ENCODE data around the gene GPC6.
A peak's percentile ranks its signal among the peaks of the same experiment; 100 is the strongest.
"Not testable (repeated sequence)": the region's sequence is repeated elsewhere in the genome, so short reads cannot be mapped to it uniquely, and the experiment has no call there.

The GPC6 gene

GRCh38 chr13:94196413-94196812 lies 969.8 kb downstream of the GPC6 start:
- no peak for DNase-seq

DNA sequence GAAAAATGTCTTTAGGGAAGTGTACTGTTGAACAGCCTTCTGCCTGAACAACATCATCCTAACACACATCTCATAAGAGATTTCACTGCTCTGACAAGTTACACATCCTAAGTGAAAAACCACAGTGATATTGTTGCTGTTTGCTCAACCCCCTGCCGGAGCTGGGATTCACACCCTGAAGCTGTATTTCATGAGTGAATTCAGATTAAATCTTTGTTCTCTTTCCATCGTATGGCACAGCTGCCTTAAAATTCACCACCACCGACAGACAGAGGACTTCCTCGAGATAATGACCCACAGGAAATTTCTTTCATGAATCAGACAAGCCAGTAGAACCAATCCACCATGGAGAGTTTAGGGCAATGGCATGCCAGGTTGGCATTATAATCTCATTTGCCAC lies 972.1 kb downstream of the GPC6 start:
- DNase-seq: no peak

GRCh38 chr13:94199135-94199534 lies 972.5 kb downstream of the GPC6 start:
- no peak for DNase-seq

DNA sequence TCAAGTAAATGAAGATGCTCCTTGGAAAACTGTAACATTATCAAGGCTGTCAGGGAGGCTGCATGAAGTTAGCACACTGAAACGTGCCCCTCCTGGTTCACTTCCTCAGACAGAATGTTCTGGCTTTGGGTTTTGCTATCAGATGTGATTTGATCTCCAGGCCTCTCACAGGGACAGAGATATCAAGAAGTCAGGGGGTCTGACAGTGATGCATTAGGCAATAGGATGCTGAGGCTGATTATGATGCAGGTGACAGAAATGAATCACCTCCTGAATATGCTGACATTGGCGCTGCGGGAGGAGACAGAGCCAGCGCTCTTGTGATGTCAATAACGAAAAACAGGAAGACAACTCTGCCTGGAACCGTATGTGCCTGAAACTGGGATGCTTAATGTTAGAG lies 974.4 kb downstream of the GPC6 start:
- DNase-seq: no peak

GRCh38 chr13:94204163-94204562 lies 977.6 kb downstream of the GPC6 start:
- no peak for DNase-seq

DNA sequence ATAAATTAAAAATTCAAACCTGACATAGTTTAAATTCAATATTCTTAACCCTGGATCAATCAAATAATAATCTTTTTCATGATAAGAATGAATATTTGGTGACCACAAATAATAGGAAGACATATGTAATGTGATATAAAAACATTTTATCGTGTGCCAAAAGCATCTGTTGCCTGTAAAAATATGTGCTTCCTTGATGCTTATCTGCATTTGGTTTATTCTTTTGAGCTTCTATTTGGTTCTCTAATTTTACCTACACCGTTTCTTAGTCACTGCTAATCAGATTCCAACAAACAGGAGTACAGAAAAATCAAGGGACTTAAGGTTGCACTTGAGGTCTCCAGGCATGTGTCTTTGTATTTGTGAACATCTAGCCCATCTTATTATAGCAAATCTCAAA lies 978.3 kb downstream of the GPC6 start:
- no peak for DNase-seq

GRCh38 chr13:94205896-94206295 lies 979.3 kb downstream of the GPC6 start:
- no peak for DNase-seq

DNA sequence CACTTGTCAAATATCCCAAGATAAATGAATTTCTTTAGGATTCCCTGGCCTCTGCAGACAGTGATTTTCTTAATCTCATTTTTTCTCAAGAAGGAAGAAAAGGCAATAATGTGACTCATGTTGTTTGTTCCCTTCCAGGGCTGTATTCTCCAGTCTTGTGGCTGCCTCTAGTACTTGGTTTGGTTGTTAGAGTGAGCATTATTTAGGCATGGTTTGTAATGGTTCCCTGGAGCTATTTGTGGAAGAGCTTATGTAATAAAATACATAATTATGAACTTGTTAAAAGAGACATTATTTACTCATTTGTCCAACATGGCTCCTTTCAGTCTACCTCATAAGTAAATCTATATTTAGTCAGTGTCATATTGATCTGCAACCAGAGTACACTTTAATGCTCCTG lies 982.5 kb downstream of the GPC6 start:
- no peak for DNase-seq

GRCh38 chr13:94209913-94210312 lies 983.3 kb downstream of the GPC6 start:
- DNase-seq: not testable (repeated sequence)

DNA sequence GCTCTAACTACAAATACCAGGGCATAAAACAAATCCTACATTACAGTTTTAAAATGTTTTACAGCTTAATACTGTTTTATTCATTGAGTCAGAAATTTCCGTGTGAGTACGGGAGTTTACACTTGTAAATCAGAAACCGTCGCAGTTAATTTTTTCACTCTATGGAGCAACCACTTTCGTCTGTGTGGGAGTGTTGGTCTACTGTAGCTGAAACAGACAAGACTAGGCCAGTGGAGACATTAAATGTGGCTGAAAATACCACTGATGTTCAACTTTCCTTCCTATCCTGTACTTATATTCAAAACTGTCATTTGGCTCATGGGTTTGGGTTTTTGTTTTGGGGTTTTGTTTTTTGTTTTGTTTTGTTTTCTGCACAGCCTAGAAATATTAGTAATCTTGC lies 984.2 kb downstream of the GPC6 start:
- DNase-seq: no peak

DNA sequence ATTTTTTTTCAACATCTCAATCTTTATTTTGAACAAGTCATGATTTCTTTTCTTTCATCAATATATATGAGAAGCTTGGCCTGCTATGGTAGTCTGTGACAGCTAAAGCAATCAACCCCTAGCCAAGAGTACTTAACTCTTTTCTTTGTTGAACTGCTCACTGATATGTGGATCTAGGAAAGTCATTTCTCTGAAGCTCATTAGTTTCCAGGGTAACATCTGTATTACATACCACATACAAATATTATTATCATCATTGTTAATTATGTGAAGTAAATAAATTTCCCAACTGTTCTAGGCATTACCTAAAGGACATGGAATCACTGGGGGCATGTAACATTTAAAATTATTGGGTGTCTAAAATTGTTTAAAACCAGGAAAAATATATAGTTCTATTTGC lies 985.6 kb downstream of the GPC6 start:
- no peak for DNase-seq

DNA sequence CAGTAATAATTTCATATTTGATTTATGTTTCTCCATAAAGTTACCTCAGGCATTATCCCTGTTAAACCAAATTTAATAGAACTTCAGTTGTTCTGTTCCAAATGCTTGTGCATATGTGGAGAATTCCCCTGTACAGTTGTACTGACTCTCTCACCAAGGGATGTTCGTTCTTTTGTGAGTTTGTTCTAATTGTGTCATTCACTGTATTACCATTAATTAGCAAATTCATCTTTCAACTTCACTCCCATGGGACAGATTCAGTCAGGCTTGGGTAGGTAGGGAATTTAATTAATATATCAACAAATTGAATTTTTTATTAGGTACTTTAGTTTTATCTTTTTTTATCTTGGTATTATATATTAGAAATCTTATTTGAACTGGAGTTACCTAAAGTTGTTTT lies 987.5 kb downstream of the GPC6 start:
- DNase-seq: no peak

DNA sequence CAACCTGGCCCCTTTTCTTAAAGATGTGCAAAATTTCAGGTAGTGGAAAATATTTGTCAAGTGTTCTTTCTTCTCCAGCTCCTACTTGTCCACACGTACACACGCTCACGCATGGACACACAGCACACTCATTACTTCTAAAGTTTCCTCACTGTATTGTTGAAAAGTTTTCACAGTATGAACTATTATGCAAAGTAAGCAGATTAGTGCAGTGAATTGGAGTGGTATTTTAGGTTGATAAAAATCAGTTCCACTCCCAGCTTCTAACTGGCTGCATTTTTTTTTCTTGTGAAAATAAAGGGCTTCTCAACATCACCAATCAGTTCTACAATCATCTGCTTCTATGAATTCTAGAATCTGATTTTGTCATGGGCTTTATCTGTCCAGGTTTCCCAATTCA lies 988.4 kb downstream of the GPC6 start:
- DNase-seq: no peak

GRCh38 chr13:94216476-94216875 lies 989.9 kb downstream of the GPC6 start:
- DNase-seq: no peak

- no peak for DNase-seq
Measured at GRCh38 chr13:94217370-94217769, 990.8 kb downstream of the GPC6 start.

- no peak for DNase-seq
Measured at GRCh38 chr13:94218537-94218936, 991.9 kb downstream of the GPC6 start.

- no peak for DNase-seq
Measured at GRCh38 chr13:94218951-94219350, 992.3 kb downstream of the GPC6 start.

DNA sequence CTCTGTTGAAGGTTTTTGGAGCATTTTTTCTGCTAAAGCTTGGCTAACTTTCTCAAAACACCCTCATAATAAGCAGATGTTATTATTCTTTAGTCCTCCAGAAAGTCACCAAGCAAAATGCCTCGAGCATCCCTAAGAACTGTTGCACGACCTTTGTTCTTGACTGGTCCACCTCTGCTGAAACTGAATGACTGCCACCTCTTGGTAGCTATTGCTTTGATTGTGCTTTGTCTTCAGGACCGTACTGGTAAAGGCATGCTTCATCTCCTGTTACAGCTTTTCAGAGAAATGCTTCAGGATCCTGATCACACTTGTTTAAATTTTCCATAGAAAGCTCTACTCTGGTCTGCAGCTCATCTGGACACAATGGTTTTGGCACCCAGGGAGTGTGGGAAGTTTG lies 998.1 kb downstream of the GPC6 start:
- no peak for DNase-seq

DNA sequence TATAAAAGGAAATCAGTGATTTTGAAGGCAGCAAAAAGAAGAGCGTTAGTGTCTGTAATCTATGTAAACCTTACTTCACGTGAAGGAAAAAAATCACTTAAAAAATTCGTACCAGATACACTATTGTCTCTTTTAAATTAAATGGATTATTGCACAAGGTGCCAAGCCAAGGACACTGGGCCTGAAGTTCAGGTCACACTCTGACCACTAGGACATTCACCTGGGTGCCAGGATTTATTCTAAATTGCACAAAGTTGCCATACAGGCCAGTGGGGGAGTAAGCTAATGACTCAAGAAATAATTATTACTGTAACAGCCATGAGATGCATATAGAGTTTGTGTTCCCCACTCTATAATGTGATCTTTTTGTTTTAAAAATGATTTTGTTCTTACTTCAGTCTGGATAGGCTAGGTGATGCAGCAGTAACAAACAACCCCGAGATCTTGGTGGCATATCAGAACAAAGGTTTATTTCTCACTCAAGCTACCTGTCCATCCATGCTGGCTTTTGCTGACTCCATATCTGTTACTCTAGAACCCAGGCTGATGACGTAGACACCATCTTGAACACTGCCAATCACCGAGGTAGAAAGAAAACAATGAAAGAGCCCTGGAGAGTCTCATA lies 1000.8 kb downstream of the GPC6 start:
- no peak for DNase-seq

DNA sequence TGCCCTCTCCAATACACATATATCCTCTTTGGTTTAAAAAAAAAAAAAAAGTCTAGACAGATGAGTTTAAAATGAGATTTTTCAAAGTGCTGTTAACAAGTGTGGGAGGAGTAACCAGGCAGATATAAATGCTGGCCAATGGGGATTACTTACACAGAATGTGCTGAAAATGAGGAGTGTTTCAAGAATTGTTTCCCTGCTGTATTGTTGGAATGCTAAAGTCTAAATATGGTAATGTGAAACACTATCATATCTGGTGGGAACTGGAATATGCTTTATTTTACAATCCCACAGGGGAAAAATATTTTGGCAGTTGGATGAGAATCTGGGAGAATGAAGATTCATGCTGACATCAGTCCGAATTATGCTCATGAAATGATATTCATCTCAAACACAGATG lies 1002.2 kb downstream of the GPC6 start:
- DNase-seq: no peak

- peak in 2 of 56 donors; percentile 2 to 15 for DNase-seq
Measured at GRCh38 chr13:94232161-94232950, 1005.7 kb downstream of the GPC6 start.

- no peak for DNase-seq
Measured at GRCh38 chr13:94232956-94233355, 1006.3 kb downstream of the GPC6 start.

DNA sequence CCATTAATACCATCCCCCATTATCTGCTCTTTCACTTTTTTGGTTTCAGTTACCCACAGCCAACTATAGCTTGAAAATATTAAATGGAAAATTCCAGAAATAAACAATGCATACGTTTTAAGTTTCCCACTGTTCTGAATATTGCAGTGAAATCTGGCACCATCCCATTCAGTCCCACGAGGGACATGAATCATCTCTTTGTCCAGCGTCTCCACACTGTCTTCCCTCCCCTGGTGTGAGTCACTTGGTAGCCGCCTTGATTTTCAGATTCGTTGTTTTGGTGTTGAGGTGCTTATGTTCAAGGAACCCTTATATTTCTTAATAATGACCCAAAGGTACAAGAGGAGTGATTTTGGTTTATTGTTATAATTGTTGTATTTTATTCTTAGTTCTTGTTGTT lies 1006.8 kb downstream of the GPC6 start:
- peak in 25 of 56 donors; percentile 1 to 85 (median 13) for DNase-seq

Measured in nucleus accumbens (tissue), 56 donors.